HG02763 (cell line): Measurements from ENCODE around the gene TAS2R7.
"Not testable (repeated sequence)": the region's sequence is repeated elsewhere in the genome, so short reads cannot be mapped to it uniquely, and the experiment has no call there.

Source experiments
- ATAC-seq: cut with Tn5 transposase; IDR thresholded peaks from one replicate; pipeline ENCODE4 v1.9.1; 2021; ENCODE audit warnings: mild to moderate bottlenecking, moderate library complexity; ENCODE audit not compliant: unreplicated experiment

The TAS2R7 gene

GRCh38 chr12:10802587-10802986 is at the start of gene TAS2R7:
TAS2R7 (minus strand) TSS chr12:10802627; CDS start chr12:10802570, 57 bp downstream.
- ATAC-seq: no peak

- ATAC-seq: no peak
Measured at GRCh38 chr12:10851243-10851858, 48.9 kb upstream of the TAS2R7 start.

- no peak for ATAC-seq
Measured at GRCh38 chr12:10849425-10849878, 47.0 kb upstream of the TAS2R7 start, which contains the start of gene PRR4. PRR4 (minus strand) TSS chr12:10849475; CDS start chr12:10849437, 38 bp downstream.

- ATAC-seq: no peak
Measured at GRCh38 chr12:10847744-10848143, 45.3 kb upstream of the TAS2R7 start.

- ATAC-seq: no peak
Measured at GRCh38 chr12:10842862-10843261, 40.4 kb upstream of the TAS2R7 start.

GRCh38 chr12:10838461-10838860 is 36.0 kb upstream of the TAS2R7 start:
- ATAC-seq: no peak

- no peak for ATAC-seq
Measured at GRCh38 chr12:10829994-10830393, 27.6 kb upstream of the TAS2R7 start.

- no peak for ATAC-seq
Measured at GRCh38 chr12:10826258-10826657, 23.8 kb upstream of the TAS2R7 start, which contains the start of gene TAS2R10. TAS2R10 (minus strand) TSS chr12:10826358; CDS start chr12:10826269, 89 bp downstream.

GRCh38 chr12:10824957-10825356 is 22.5 kb upstream of the TAS2R7 start:
- no peak for ATAC-seq

- ATAC-seq: no peak
Measured at GRCh38 chr12:10811883-10812536, 9.6 kb upstream of the TAS2R7 start.

GRCh38 chr12:10810068-10810467 is 7.6 kb upstream of the TAS2R7 start, which contains the start of gene TAS2R9:
TAS2R9 (minus strand) TSS chr12:10810168; CDS start chr12:10810075, 93 bp downstream.
- ATAC-seq: no peak

GRCh38 chr12:10807186-10807585 is 4.8 kb upstream of the TAS2R7 start, which contains the start of gene TAS2R8:
TAS2R8 (minus strand) TSS chr12:10807286; CDS start chr12:10806980, 306 bp downstream.
- no peak for ATAC-seq

GRCh38 chr12:10801741-10802140 is 686 bp downstream of the TAS2R7 start:
- no peak for ATAC-seq

- no peak for ATAC-seq
Measured at GRCh38 chr12:10794222-10794621, 8.2 kb downstream of the TAS2R7 start.

GRCh38 chr12:10791769-10792168 is 10.7 kb downstream of the TAS2R7 start:
- ATAC-seq: not testable (repeated sequence)

- no peak for ATAC-seq
Measured at GRCh38 chr12:10783252-10783651, 19.2 kb downstream of the TAS2R7 start.

GRCh38 chr12:10779103-10779502 is 23.3 kb downstream of the TAS2R7 start:
- no peak for ATAC-seq

- ATAC-seq: no peak
Measured at GRCh38 chr12:10771132-10771733, 31.2 kb downstream of the TAS2R7 start.

GRCh38 chr12:10759657-10760056 is 42.8 kb downstream of the TAS2R7 start:
- ATAC-seq: no peak

GRCh38 chr12:10756194-10756593 is 46.2 kb downstream of the TAS2R7 start:
- ATAC-seq: no peak

GRCh38 chr12:10753059-10753458 is 49.4 kb downstream of the TAS2R7 start:
- ATAC-seq: no peak
